Neural progenitor cell (in vitro differentiated cells): ENCODE measurements around the gene MEP1A.

Experiments
- EZH2 ChIP-seq: fragments of 200-600 bp; sonication (generic); IDR thresholded peaks from 2 replicates; pipeline ENCODE4 v1.6.1; 2017; ENCODE audit warnings: antibody characterized with exemption, mild to moderate bottlenecking, moderate library complexity
- EZH2phosphoT487 ChIP-seq: fragments of 200-600 bp; sonication (generic); IDR thresholded peaks from 2 replicates; pipeline ENCODE4 v1.6.1; 2017; ENCODE audit warnings: antibody characterized with exemption
- TF ChIP-seq, protein P1 (sequence below): fragments of 200-600 bp; sonication (generic); IDR thresholded peaks from 2 replicates; pipeline ENCODE4 v1.5.1; 2017; ENCODE audit warnings: antibody characterized with exemption, mild to moderate bottlenecking

DNA sequence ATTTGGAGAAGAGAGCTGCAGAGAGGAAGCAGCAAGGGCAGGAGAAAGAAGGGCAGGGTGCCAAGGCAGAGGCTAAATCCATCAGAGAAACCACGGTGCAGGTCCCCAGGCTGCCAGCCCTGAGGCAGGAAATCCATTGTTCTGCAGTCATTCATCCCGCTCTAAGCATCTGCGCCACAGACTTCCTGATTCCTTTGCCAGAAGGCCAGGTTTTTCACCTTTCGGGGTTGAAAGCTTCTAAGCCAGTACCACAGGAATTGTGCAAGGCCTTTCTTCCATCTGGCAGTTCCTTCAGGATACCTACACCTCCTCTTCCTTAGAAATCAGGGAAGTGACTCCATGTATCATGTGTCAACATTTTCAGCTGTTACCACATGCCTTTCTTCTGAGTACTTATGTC lies 82.9 kb downstream of the MEP1A start:
- TF ChIP-seq, protein P1, sequence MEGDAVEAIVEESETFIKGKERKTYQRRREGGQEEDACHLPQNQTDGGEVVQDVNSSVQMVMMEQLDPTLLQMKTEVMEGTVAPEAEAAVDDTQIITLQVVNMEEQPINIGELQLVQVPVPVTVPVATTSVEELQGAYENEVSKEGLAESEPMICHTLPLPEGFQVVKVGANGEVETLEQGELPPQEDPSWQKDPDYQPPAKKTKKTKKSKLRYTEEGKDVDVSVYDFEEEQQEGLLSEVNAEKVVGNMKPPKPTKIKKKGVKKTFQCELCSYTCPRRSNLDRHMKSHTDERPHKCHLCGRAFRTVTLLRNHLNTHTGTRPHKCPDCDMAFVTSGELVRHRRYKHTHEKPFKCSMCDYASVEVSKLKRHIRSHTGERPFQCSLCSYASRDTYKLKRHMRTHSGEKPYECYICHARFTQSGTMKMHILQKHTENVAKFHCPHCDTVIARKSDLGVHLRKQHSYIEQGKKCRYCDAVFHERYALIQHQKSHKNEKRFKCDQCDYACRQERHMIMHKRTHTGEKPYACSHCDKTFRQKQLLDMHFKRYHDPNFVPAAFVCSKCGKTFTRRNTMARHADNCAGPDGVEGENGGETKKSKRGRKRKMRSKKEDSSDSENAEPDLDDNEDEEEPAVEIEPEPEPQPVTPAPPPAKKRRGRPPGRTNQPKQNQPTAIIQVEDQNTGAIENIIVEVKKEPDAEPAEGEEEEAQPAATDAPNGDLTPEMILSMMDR, result no peak
- TF ChIP-seq EZH2phosphoT487 (no peak), EZH2 (no peak)
